A673 (cell line): ENCODE results near the gene SFXN5. TPM values are rescaled to one million over a fixed set of nuclear protein-coding genes. Genes with fewer than 3 reads are reported as not detected.

Experiments used
- BruUV-seq: library from RNA; stranded (reverse); fragments of 400-500 nt; replicated peaks from 2 replicates; lab custom pipeline; 2021; lab: Mats Ljungman, UMichigan
- CTCF ChIA-PET: fragments of 300-600 bp; sonication (Branson Sonifier 250); formaldehyde crosslinking; loops from one replicate; lab custom pipeline; 2022; ENCODE audit warnings: antibody characterized with exemption; lab: Charles Lee
- POLR2A ChIA-PET: fragments of 300-600 bp; sonication (Branson Sonifier 250); formaldehyde crosslinking; loops from one replicate; lab custom pipeline; 2022; ENCODE audit warnings: antibody characterized with exemption; ENCODE audit not compliant: low non-redundant PET; lab: Charles Lee
- DNase-seq: peaks from one replicate; pipeline ENCODE4 v3.0.0-alpha.2; 2015; ENCODE audit warnings: low spot score
- H3K27ac ChIP-seq: fragments of 200-600 bp; sonication (generic); 2 replicates; pipeline ENCODE4 v1.5.1; 2016; ENCODE audit warnings: mixed run types, low read depth, mild to moderate bottlenecking, mixed read lengths, antibody characterized with exemption, low read length; ENCODE audit not compliant: poor library complexity, severe bottlenecking
- H3K27me3 ChIP-seq: fragments of 200-600 bp; sonication (generic); replicated peaks from 2 replicates; pipeline ENCODE4 v1.6.1; 2017; ENCODE audit warnings: mixed run types, low read depth, mild to moderate bottlenecking, mixed read lengths, antibody characterized with exemption, low read length; ENCODE audit not compliant: insufficient read depth, poor library complexity
- H3K36me3 ChIP-seq: fragments of 200-600 bp; sonication (generic); 2 replicates; pipeline ENCODE4 v1.6.1; 2016; ENCODE audit warnings: mixed run types, mild to moderate bottlenecking, mixed read lengths, antibody characterized with exemption, low read length; ENCODE audit not compliant: insufficient read depth, poor library complexity, severe bottlenecking
- H3K4me1 ChIP-seq: fragments of 200-600 bp; sonication (generic); 2 replicates; pipeline ENCODE4 v1.6.1; 2017; ENCODE audit warnings: mixed run types, mild to moderate bottlenecking, mixed read lengths, antibody characterized with exemption, low read length; ENCODE audit not compliant: insufficient read depth, poor library complexity, severe bottlenecking
- H3K4me3 ChIP-seq: fragments of 200-600 bp; sonication (generic); 2 replicates; pipeline ENCODE4 v1.5.1; 2016; ENCODE audit warnings: low read depth, mixed run types, mild to moderate bottlenecking, mixed read lengths, low read length; ENCODE audit not compliant: poor library complexity, severe bottlenecking
- H3K9me3 ChIP-seq: fragments of 200-600 bp; sonication (generic); 2 replicates; pipeline ENCODE4 v1.6.1; 2016; ENCODE audit warnings: mixed run types, low read depth, mild to moderate bottlenecking, mixed read lengths, antibody characterized with exemption, low read length; ENCODE audit not compliant: poor library complexity, severe bottlenecking
- EZH2 ChIP-seq: fragments of 200-600 bp; sonication (generic); IDR thresholded peaks from 2 replicates; pipeline ENCODE4 v1.6.1; 2017; ENCODE audit warnings: borderline replicate concordance, low read depth, mild to moderate bottlenecking, mixed read lengths, antibody characterized with exemption, low read length; ENCODE audit not compliant: poor library complexity, severe bottlenecking
- intact Hi-C: fragments of 100-400 bp; cut with micrococcal nuclease; formaldehyde crosslinking; loops from one replicate; pipeline ENCODE4 v1.10.0; 2022; ENCODE audit not compliant: unreplicated experiment
- total RNA-seq: library from RNA; stranded (reverse); gene quantifications from 2 replicates; pipeline ENCODE4 v1.2.3, GENCODE V29; 2021
- TF ChIP-seq, protein P1 (sequence below): fragments of 300-800, 200-600 bp; sonication (generic); conservative IDR thresholded peaks from 2 replicates; pipeline ENCODE4 v1.5.1; 2017; ENCODE audit warnings: low read depth, mild to moderate bottlenecking, antibody characterized with exemption, low read length, moderate library complexity, mixed read lengths

Gene SFXN5
- total RNA-seq, 1 experiment from 2014 or later: 23.1 TPM

GRCh38 chr2:72979896-72980295, 91.6 kb downstream of the SFXN5 start:
- no peaks in the 10 kb centered on the region for H3K36me3 ChIP-seq
- no peaks in the 10 kb centered on the region for H3K27me3 ChIP-seq
- no peaks in the 10 kb centered on the region for H3K9me3 ChIP-seq
- ChIA-PET POLR2A (no interaction called here), CTCF (no interaction called here)
- TF ChIP-seq, protein P1, sequence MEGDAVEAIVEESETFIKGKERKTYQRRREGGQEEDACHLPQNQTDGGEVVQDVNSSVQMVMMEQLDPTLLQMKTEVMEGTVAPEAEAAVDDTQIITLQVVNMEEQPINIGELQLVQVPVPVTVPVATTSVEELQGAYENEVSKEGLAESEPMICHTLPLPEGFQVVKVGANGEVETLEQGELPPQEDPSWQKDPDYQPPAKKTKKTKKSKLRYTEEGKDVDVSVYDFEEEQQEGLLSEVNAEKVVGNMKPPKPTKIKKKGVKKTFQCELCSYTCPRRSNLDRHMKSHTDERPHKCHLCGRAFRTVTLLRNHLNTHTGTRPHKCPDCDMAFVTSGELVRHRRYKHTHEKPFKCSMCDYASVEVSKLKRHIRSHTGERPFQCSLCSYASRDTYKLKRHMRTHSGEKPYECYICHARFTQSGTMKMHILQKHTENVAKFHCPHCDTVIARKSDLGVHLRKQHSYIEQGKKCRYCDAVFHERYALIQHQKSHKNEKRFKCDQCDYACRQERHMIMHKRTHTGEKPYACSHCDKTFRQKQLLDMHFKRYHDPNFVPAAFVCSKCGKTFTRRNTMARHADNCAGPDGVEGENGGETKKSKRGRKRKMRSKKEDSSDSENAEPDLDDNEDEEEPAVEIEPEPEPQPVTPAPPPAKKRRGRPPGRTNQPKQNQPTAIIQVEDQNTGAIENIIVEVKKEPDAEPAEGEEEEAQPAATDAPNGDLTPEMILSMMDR: no peak
- no peak for TF ChIP-seq EZH2
- DNase-seq: no peak
- intact Hi-C loops: no loop called here
- no TSS peak for BruUV-seq
- peaks cover 5% of the 10 kb centered on the region for H3K4me1 ChIP-seq
- H3K4me3 ChIP-seq: no peak overlapping the region
- H3K27ac ChIP-seq: no peak overlapping the region

GRCh38 chr2:72975017-72975416, 96.5 kb downstream of the SFXN5 start:
- H3K9me3 ChIP-seq: no peaks in the 10 kb centered on the region
- intact Hi-C loops: no loop called here
- no TSS peak for BruUV-seq
- no peaks in the 10 kb centered on the region for H3K36me3 ChIP-seq
- ChIA-PET CTCF (interaction anchor here (0.6 kb wide), 2 partner anchors 44 to 55 kb away, joined by 3 read pairs; no protein-coding TSS in a partner anchor), POLR2A (no interaction called here)
- no peak overlapping the region for H3K27ac ChIP-seq
- DNase-seq: no peak
- no peak for TF ChIP-seq EZH2
- TF ChIP-seq, protein P1: no peak
- H3K27me3 ChIP-seq: no peaks in the 10 kb centered on the region
- H3K4me1 ChIP-seq: no peaks in the 10 kb centered on the region
- H3K4me3 ChIP-seq: no peak overlapping the region

GRCh38 chr2:72974436-72974754, 97.1 kb downstream of the SFXN5 start:
- Histone ChIP-seq H3K27me3 (no peaks in the 10 kb centered on the region), H3K9me3 (no peaks in the 10 kb centered on the region), H3K27ac (no peak overlapping the region), H3K36me3 (no peaks in the 10 kb centered on the region), H3K4me3 (no peak overlapping the region), H3K4me1 (no peaks in the 10 kb centered on the region)
- DNase-seq: no peak
- TF ChIP-seq EZH2: no peak
- TF ChIP-seq, protein P1: no peak
- ChIA-PET CTCF (interaction anchor here (0.6 to 1.4 kb wide), 4 partner anchors 45 to 81 kb away, joined by 3 to 22 read pairs (median 4); no protein-coding TSS in a partner anchor), POLR2A (no interaction called here)
- no TSS peak for BruUV-seq
- intact Hi-C loops: no loop called here
